Measurements from ENCODE around the gene MON1B.

MON1B gene

DNA sequence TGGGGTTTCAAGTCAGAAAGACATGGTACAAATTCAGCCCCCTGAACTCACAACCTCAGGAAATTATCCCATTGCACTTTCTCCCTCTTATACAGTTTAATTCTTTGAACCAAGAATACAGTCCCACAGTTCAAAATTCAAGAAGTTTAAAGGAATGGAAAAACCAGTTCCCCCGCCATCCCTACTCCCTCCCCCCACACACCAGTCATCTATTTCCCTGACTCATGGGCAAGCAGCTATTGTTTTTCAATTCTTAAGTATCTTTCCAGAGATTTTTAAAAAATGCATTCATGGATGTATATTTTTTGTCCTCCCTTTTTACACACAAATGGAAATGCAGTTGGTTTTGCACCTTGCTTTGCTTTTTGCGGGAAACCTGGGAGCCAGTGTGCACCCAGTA, 15.5 kb downstream of the MON1B start:
- no peaks in the 10 kb centered on the region for H3K36me3 ChIP-seq (replicated peaks)
- no peaks in the 10 kb centered on the region for H3K27me3 ChIP-seq (replicated peaks)
- TF ChIP-seq CTCF (IDR thresholded peaks at IDR 0.05; ENCODE audit: low read depth, low read length, missing control alignments) = no peak
- in situ Hi-C loops (cut with HindIII; ENCODE audit: low pct_ligation_motif_present, low sequenced_read_pairs) = no loop called here
- H3K4me3 ChIP-seq (ENCODE audit: low read depth, low read length) = no peak overlapping the region
- H3K27ac ChIP-seq = no peak overlapping the region
- no peak for DNase-seq

DNA sequence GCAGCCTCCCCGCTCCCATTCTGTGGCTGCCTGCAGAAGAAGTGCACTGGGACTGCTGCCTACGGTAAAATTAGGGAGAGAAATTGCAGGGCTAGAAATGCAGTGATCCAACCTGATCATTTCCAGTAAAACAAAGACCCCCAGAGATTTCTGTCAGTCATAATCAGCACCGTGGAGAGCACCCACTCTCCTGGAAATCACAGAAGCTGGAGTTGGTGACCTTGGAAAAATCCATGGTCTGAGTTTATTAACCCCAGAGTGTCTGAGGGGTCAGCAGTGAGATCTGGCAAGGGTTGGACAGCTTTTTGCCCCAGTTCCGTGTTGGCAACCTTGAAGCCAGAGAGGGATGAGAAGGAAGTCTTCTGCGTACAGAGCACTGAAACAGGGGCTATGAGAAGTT, 16.0 kb downstream of the MON1B start:
- in situ Hi-C loops (cut with HindIII; ENCODE audit: low pct_ligation_motif_present, low sequenced_read_pairs) = no loop called here
- Histone ChIP-seq H3K36me3 (replicated peaks) (no peaks in the 10 kb centered on the region), H3K4me3 (ENCODE audit: low read depth, low read length) (no peak overlapping the region), H3K27ac (no peak overlapping the region), H3K27me3 (replicated peaks) (no peaks in the 10 kb centered on the region)
- TF ChIP-seq CTCF (IDR thresholded peaks at IDR 0.05; ENCODE audit: low read depth, low read length, missing control alignments) = no peak
- no peak for DNase-seq

- DNase-seq = no peak
- no peak for TF ChIP-seq CTCF (IDR thresholded peaks at IDR 0.05; ENCODE audit: low read depth, low read length, missing control alignments)
- Histone ChIP-seq H3K4me3 (ENCODE audit: low read depth, low read length) (no peak overlapping the region), H3K36me3 (replicated peaks) (no peaks in the 10 kb centered on the region), H3K27me3 (replicated peaks) (no peaks in the 10 kb centered on the region), H3K27ac (no peak overlapping the region)
- in situ Hi-C loops (cut with HindIII; ENCODE audit: low pct_ligation_motif_present, low sequenced_read_pairs) = no loop called here
These were observed 17.4 kb downstream of the MON1B start for GRCh38 chr16:77208382-77208781.

- no peak overlapping the region for H3K27ac ChIP-seq
- TF ChIP-seq CTCF (IDR thresholded peaks at IDR 0.05; ENCODE audit: low read depth, low read length, missing control alignments) = no peak
- no peaks in the 10 kb centered on the region for H3K36me3 ChIP-seq (replicated peaks)
- H3K27me3 ChIP-seq (replicated peaks) = no peaks in the 10 kb centered on the region
- in situ Hi-C loops (cut with HindIII; ENCODE audit: low pct_ligation_motif_present, low sequenced_read_pairs) = no loop called here
- H3K4me3 ChIP-seq (ENCODE audit: low read depth, low read length) = peak overlapping the region; percentile 56
- DNase-seq = no peak
These were observed 21.1 kb downstream of the MON1B start for GRCh38 chr16:77211880-77212740.

DNA sequence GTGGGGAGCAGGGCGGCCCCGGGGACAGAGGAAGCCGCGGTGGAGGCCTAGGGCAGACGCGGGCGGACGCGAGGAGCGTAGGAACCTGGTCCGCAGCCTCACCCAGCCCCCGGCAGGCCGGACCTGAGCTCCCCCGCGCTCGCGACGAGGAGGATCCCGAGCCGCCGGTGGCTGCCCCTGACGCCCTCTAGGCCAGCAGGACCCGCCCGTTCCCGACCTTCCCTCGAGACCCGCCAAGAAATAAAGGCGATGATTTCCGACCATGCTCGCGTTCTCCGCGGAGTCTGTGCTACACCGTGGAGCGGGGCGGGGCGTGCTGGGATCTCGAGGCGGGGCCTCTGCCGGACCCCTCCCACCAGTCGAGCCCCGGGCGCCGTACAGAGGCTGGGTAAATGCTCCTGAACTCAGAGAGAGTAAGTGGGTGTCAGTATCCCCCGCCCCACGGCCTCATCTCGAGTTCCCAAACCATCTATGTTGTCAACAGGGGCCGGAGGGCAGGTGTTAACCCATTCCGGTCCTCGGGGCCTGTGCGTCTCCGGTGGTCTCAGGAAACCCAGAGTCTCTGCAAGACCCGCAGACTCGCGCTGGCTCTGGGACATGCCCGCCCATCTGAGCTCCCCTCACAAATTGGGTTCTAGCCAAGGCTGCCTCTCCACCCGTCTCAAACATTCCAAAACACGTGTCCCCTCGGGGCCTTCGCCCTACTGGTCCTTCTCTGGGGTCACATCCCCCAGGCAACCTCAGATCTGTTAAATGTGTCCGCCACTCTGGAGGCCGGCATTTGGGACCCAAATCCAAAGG, 22.0 kb downstream of the MON1B start:
- H3K27ac ChIP-seq = no peak overlapping the region
- H3K4me3 ChIP-seq (ENCODE audit: low read depth, low read length) = peak overlapping the region; percentile 56
- H3K27me3 ChIP-seq (replicated peaks) = no peaks in the 10 kb centered on the region
- TF ChIP-seq CTCF (IDR thresholded peaks at IDR 0.05; ENCODE audit: low read depth, low read length, missing control alignments) = no peak
- no peaks in the 10 kb centered on the region for H3K36me3 ChIP-seq (replicated peaks)
- no peak for DNase-seq
- in situ Hi-C loops (cut with HindIII; ENCODE audit: low pct_ligation_motif_present, low sequenced_read_pairs) = no loop called here
